ENCODE results near the gene TNNC2.
"Not testable (repeated sequence)": the region's sequence is repeated elsewhere in the genome, so short reads cannot be mapped to it uniquely, and the experiment has no call there.

Gene TNNC2

GRCh38 chr20:45848421-45848820 lies 21.3 kb upstream of the TNNC2 start:
- DNase-seq, result no peak

- no peak for DNase-seq
Measured at GRCh38 chr20:45845452-45845851, 18.3 kb upstream of the TNNC2 start.

- no peak for DNase-seq
Measured at GRCh38 chr20:45843506-45843905, 16.4 kb upstream of the TNNC2 start.

- no peak for DNase-seq
Measured at GRCh38 chr20:45842169-45842812, 15.2 kb upstream of the TNNC2 start.

GRCh38 chr20:45841407-45842129 lies 14.5 kb upstream of the TNNC2 start:
- no peak for DNase-seq

- no peak for DNase-seq
Measured at GRCh38 chr20:45840700-45841198, 13.6 kb upstream of the TNNC2 start.

- DNase-seq, result no peak
Measured at GRCh38 chr20:45836841-45837240, 9.7 kb upstream of the TNNC2 start.

GRCh38 chr20:45835825-45836224 lies 8.7 kb upstream of the TNNC2 start:
- DNase-seq, result no peak

- no peak for DNase-seq
Measured at GRCh38 chr20:45835329-45835765, 8.2 kb upstream of the TNNC2 start.

- no peak for DNase-seq
Measured at GRCh38 chr20:45834797-45835161, 7.7 kb upstream of the TNNC2 start.

GRCh38 chr20:45833883-45834796 lies 7.0 kb upstream of the TNNC2 start:
- DNase-seq, result peak in 2 of 4 experiments; percentile 26 to 49

- peak in 1 of 4 experiments; percentile 26 for DNase-seq
Measured at GRCh38 chr20:45833030-45833882, 6.1 kb upstream of the TNNC2 start, which contains the start of gene SNX21. TSS of gene SNX21 (plus strand) at chr20:45833799. CDS start at chr20:45833920, 121 bp downstream.

GRCh38 chr20:45832619-45833018 lies 5.5 kb upstream of the TNNC2 start:
- no peak for DNase-seq

GRCh38 chr20:45829673-45830106 lies 2.6 kb upstream of the TNNC2 start:
- DNase-seq, result not testable (repeated sequence)

- no peak for DNase-seq
Measured at GRCh38 chr20:45828589-45828988, 1.5 kb upstream of the TNNC2 start.

GRCh38 chr20:45827712-45828111 lies 600 bp upstream of the TNNC2 start:
- DNase-seq, result no peak

GRCh38 chr20:45826381-45827019 lies 612 bp downstream of the TNNC2 start:
- no peak for DNase-seq

GRCh38 chr20:45823949-45824835 lies 2.9 kb downstream of the TNNC2 start:
- peak in 2 of 4 experiments; percentile 11 to 35 for DNase-seq

GRCh38 chr20:45822857-45823256 lies 4.3 kb downstream of the TNNC2 start:
- DNase-seq, result no peak

- DNase-seq, result no peak
Measured at GRCh38 chr20:45821947-45822346, 5.2 kb downstream of the TNNC2 start.

- DNase-seq, result no peak
Measured at GRCh38 chr20:45819466-45819865, 7.6 kb downstream of the TNNC2 start.

All from activated naive CD4-positive, alpha-beta T cell (primary cell).